NCI-H1092 treated with DMSO at 0.1 percent for 48 hours (cell line): Measurements from ENCODE around the gene DNAI2.

Source experiments
- DNase-seq: peaks from one replicate; lab custom pipeline; 2025; lab: John Stamatoyannopoulos, UW

DNAI2 gene

GRCh38 chr17:74361230-74362068 is 87.4 kb downstream of the DNAI2 start, which contains the start of gene BTBD17:
Gene BTBD17 (minus strand): TSS chr17:74361868. CDS start chr17:74361819, 49 bp downstream.
- DNase-seq: peak; percentile 94

- DNase-seq: peak; percentile 91
Observed at GRCh38 chr17:74362069-74362405, 88.0 kb downstream of the DNAI2 start.

- DNase-seq: peak; percentile 94
Observed at GRCh38 chr17:74362810-74363498, 88.9 kb downstream of the DNAI2 start.
